CD4-positive, alpha-beta T cell treated with Interleukin-6 at 100 ng/mL for 8 hours (primary cell): ENCODE data around the gene PFN1.

Experiments
- DNase-seq: peaks from one replicate; pipeline ENCODE4 v3.0.0-alpha.2; 2020; ENCODE audit warnings: mixed read lengths, low spot score

The PFN1 gene

GRCh38 chr17:4967539-4968485 is 19.5 kb upstream of the PFN1 start, which contains the start of gene SPAG7:
SPAG7 (minus strand) TSS chr17:4967817; CDS start chr17:4967804, 13 bp downstream.
- peak; percentile 92 for DNase-seq

GRCh38 chr17:4966844-4967538 is 18.7 kb upstream of the PFN1 start:
- peak; percentile 99 for DNase-seq

DNA sequence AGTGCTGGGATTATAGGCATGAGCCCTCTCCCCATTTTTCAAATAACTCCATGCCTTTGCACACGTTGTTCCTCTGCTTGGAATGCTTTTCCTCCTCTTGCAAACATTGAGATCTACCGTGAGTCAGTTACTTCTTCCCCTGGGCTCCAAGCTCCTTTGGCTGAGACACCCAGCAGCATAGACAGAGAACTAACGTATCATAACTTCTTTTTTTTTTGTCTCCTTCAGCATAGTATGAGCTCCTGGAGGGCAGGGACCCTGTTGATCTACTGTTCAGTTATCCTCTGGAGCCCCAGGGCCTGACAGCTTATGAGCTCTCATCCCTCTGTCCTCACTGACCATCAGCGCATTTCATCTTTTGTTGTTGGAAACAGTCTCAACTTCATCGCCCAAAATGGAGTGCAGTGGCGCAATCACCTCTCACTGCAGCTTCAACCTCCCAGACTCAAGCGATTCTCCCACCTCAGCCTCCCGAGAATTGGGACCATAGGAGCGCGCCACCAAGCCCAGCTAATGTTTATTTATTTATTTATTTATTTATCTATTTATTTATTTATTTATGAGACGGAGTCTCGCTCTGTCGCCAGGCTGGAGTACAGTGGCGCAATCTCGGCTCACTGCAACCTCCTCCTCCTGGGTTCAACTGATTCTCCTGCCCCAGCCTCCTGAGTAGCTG is 17.1 kb upstream of the PFN1 start:
- DNase-seq: no peak

DNA sequence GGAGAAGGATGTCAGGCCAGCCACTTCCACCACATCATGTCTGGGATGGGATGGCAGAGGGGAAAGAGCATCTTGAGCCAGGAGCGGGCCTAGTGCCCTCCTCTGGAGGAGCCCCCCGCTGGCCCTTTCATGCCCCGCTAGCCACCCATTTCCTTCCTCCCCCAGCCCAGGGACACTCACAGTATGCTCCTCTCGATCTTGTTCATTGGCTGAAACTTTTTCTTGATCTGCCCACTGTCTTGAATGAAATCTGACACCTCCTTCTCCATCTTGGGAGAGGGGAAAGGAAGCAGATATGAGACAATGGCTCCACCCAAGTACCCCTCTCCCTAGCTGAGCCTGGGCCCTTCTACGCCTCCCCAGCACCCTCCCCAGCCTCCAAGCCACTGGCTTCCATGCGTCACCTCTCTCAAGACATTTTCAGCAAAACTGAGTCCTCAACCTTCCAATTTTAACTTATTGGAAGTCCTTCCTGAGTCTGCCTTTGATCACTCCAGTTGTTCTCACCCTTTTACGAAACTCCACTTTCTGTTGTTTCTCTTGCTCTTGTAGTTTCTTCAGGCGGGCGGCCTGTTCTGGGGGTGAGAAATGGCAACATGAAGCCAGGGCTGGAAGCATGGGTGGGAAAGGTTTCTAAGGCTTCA is 12.1 kb upstream of the PFN1 start:
- no peak for DNase-seq

- DNase-seq: no peak
Measured at GRCh38 chr17:4959261-4959965, 11.1 kb upstream of the PFN1 start.

DNA sequence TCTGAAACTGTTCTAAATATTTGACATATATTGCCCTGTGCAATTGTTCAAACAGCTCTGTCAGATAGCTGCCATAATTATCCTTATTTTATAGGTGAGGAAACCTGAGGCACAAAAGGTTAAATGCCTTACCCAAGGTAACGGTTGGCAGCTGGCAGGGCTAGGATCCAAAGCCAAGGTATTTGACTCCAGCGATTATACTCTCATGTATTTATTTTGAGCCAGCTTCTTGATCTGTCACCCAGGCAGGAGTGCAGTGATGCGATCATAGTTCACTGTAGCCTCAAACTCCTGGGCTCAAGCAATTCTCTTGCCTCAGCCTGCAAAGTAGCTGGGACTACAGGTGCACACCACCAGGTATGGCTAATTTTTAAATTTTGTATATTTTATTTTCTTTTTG is 9.8 kb upstream of the PFN1 start:
- no peak for DNase-seq

GRCh38 chr17:4956493-4957061 is 8.2 kb upstream of the PFN1 start:
- peak; percentile 35 for DNase-seq

DNA sequence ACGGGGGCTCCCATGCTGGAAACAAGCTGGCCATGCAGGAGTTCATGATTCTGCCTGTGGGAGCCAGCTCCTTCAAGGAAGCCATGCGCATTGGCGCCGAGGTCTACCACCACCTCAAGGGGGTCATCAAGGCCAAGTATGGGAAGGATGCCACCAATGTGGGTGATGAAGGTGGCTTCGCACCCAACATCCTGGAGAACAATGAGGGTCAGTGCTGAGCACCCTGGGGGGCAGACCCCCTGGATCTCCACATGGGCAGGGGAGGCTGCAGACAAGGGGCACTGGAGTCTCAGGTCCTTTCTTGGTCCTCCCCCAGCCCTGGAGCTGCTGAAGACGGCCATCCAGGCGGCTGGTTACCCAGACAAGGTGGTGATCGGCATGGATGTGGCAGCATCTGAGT is 6.8 kb upstream of the PFN1 start:
- DNase-seq: no peak

DNA sequence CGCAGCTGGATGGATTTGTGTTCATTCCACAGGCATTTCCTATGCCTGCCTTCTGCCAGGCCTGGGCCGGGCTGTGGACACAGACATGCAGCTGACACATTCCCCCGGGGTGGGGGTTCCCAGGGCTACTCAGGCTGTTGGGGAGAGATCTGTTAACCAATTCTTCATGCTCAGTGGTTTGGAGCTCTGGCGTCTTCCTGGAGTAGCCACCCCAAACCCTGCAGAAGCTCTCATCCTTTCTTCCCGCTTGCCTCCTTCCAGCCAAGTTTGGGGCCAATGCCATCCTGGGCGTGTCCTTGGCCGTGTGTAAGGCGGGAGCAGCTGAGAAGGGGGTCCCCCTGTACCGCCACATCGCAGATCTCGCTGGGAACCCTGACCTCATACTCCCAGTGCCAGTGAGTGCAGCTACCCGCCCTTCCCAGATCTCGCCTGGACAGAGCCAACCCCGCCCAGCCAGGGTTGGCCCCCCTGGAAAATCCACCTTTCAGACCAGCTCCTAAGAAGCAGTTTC is 5.2 kb upstream of the PFN1 start:
- no peak for DNase-seq

- DNase-seq: no peak
Measured at GRCh38 chr17:4951486-4951885, 3.2 kb upstream of the PFN1 start.

GRCh38 chr17:4950746-4951204 is 2.4 kb upstream of the PFN1 start, which contains the start of gene ENO3:
ENO3 (plus strand) TSS chr17:4951119; CDS start chr17:4951830, 711 bp downstream.
- no peak for DNase-seq

DNA sequence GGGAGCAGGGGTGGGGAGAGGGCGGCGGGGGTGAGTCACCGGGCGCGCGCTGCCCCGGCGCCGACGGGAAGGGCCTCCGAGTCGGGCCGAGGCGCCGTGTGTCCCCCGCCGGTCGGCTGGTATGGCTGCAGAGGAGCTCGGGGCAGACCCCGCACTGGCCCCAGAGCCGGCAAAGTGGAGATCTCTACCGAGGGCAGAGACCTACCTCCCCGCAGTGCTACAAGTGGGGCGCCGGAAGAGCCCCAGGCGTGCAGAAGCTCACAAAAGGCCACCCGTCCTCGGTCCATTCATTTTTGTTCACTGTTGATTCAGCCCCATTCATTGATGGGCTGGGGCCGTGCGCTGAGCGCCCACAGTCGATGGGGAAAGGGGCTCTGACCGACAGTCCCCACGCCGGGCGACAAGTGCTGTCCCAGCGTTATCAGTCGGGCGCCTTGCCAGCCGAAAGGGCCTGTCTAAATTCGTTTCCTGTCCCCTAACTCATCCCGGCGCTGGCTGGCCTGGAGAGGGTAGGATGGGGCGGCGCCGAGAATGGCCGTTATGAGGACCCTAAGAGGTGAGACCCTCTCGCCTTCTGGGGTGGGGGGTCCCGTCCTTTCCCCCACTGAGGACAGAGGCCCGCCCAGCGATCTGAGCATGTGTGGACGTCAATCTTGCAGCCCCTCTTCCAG is 1.9 kb upstream of the PFN1 start:
- DNase-seq: no peak

DNA sequence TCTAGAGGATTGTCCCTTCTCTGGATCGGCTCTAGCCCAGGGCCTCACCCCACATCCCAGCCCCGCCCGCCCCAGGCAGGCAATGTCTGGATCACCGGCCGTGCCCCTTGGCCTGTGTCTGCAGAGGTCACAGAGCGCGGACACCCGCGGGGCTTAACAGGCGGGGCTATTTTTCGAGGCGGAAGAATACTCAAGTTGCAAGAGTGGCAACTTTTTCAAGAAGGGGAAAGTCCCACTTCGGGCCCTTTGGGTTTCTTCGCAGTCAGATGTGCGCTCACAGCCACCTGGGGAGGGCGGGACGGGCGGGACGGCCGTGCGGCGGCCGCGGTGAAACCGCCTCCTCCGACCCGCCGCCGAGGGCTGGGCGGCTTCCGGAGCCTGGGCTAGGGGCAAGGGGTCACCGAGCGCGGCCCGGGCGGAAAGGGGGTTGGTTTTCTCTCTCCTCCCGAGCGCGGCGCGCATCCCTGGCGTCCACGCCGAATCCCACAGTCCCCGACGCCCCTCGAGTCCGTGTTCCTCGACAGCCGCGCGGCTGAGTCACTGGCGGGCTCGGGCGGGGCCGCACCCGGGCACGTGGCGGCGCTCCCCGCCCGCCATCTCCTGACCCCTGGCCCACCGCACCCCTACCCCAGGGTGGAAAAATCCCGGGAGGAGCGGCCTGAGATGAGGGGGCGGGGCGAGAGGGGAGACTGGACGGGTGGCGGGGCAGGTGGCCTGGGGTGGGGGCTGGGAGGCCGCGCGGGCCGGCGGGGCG is 1.2 kb upstream of the PFN1 start:
- peak; percentile 77 for DNase-seq

DNA sequence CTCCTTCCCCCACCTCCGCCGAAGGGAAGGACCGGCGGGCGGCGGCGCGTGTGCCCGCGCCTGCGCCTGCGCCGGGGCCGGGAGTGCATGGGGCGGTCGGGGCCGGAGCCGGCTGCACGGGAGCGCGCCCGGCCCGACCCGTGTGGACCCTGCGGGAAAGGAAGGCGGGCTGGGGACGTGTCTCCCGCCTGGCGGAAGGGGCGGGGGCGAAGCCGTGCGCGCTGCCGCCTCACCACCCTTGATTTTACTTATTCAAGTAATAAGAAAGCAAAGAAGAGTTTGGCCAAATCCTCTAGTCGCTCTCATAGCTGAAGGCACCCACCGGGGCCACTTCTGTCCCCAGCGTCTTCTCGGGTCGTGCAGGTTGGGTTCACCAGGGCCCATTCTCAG is 596 bp upstream of the PFN1 start:
- peak; percentile 73 for DNase-seq

GRCh38 chr17:4947411-4948165 is 742 bp downstream of the PFN1 start:
- DNase-seq: peak; percentile 60

DNA sequence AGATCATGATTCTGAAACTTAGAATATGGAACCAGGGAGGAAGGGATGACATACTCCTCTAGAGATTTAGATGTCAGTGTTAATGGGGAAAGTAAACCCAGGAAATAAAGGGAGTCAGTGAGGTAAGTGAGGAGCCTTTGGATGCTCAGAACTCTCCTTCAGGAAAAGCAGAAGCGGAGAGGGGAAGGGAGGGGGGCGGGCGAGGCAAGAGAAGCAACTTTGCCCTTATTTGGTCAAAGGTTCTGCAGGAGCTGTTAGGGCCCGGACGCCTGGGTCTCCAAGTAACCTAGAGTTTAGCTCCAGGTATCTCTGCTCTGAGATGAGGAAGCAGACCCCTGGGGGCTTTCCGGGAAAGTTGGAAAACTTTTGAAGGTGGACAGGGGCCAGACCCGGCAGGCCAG is 1.3 kb downstream of the PFN1 start:
- DNase-seq: no peak

DNA sequence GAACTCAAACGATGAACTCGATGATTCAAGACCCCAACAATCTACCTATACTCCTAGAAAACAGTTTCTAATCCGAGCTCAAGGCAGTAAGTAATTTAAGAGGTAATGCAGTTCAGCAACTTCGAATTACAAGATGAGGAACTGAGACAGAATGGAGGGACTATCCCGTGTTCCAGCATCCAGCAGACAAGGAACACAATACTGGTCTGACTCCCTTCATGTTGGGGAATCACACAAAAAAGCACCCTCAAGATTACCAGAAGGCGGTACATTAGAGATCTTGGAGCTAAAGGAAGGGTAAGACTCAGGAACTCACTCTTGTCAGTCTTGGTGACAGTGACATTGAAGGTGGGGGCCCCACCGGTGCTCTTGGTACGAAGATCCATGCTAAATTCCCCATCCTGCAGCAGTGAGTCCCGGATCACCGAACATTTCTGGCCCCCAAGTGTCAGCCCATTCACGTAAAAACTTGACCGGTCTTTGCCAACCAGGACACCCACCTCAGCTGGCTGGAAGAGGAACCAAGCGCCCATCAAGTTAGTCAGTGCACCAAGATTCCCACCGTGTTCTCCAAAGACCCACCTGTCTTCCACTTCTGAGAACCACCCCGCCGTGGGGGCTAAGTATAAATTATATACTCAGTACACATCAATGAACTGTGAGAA is 1.9 kb downstream of the PFN1 start:
- DNase-seq: no peak

- DNase-seq: no peak
Measured at GRCh38 chr17:4945944-4946280, 2.4 kb downstream of the PFN1 start.
